Measurements from ENCODE around the gene GOT1. TPM values are rescaled to one million over a fixed set of nuclear protein-coding genes. Genes with fewer than 3 reads are reported as not detected.

Gene GOT1
- total and polyA plus RNA-seq, 2 of the 8 experiments (the other 6 are each of a cell fraction or from before 2014, with no cell fraction given): 16.7 to 47.0 TPM

GRCh38 chr10:99391346-99391745 lies 39.1 kb downstream of the GOT1 start (continued):
- TF ChIP-seq E2F6 (IDR thresholded peaks at IDR 0.05) (no peak), USF2 (IDR thresholded peaks at IDR 0.05; ENCODE audit: low read length) (no peak)

Measured in H1 (cell line).